CD14-positive monocyte (primary cell): ENCODE measurements around the gene ERBB3. TPM values are rescaled to one million over a fixed set of nuclear protein-coding genes. Genes with fewer than 3 reads are reported as not detected.

Source experiments
- DNase-seq, 3 donors: peaks; one replicate each; pipeline ENCODE4 v3.0.0-alpha.2; 2011 to 2022
- H2AFZ ChIP-seq: 2 replicates; pipeline ENCODE4 v1.6.0; 2012; ENCODE audit warnings: mild to moderate bottlenecking, low read depth, low read length, inconsistent platforms; ENCODE audit not compliant: insufficient read depth, poor library complexity, severe bottlenecking
- H3K27ac ChIP-seq, 2 donors: 1 replicate in 1 of 2; 2 replicates in 1 of 2; pipeline ENCODE4 v1.5.1; 2012 to 2013; ENCODE audit warnings: low read length in 2 of 2, control low read depth in 1 of 2, inconsistent platforms in 1 of 2, low read depth in 1 of 2, mild to moderate bottlenecking in 1 of 2
- H3K27me3 ChIP-seq, 2 donors: one replicate each; pipeline versions ENCODE4 v1.6.0 to v1.6.1; 2011 to 2013; ENCODE audit warnings: low read length in 2 of 2; ENCODE audit not compliant: control insufficient read depth in 2 of 2, insufficient read depth in 2 of 2
- H3K36me3 ChIP-seq, 2 donors: replicated peaks in 1 of 2; 1 replicate in 1 of 2; 2 replicates in 1 of 2; pipeline versions ENCODE4 v1.5.1 to v1.6.1; 2012 to 2013; ENCODE audit warnings: low read length in 2 of 2, control low read depth in 1 of 2, inconsistent platforms in 1 of 2, mild to moderate bottlenecking in 1 of 2; ENCODE audit not compliant: insufficient read depth in 2 of 2, control insufficient read depth in 1 of 2
- H3K4me1 ChIP-seq, 2 donors: 1 replicate in 1 of 2; 2 replicates in 1 of 2; pipeline versions ENCODE4 v1.5.1 to v1.6.1; 2012 to 2013; ENCODE audit warnings: low read length in 2 of 2, control low read depth in 1 of 2, inconsistent platforms in 1 of 2, mild to moderate bottlenecking in 1 of 2, moderate library complexity in 1 of 2; ENCODE audit not compliant: insufficient read depth in 2 of 2, control insufficient read depth in 1 of 2
- H3K4me2 ChIP-seq: replicated peaks from 2 replicates; pipeline ENCODE3; 2012; ENCODE audit warnings: low read length, moderate library complexity, mild to moderate bottlenecking; ENCODE audit not compliant: poor library complexity, severe bottlenecking; ENCODE audit errors: extremely low read depth
- H3K4me3 ChIP-seq, 3 experiments: fragments of 200-600 bp in 1 of 3; sonication (generic) in 1 of 3; replicated peaks in 1 of 3; 1 replicate in 2 of 3; 2 replicates in 1 of 3; pipeline ENCODE4 v1.5.1; 2011 to 2013; ENCODE audit warnings: low read length in 3 of 3, mild to moderate bottlenecking in 3 of 3, control low read depth in 2 of 3, low read depth in 2 of 3, inconsistent platforms in 1 of 3, moderate library complexity in 1 of 3
- H3K79me2 ChIP-seq: 2 replicates; pipeline ENCODE4 v1.6.0; 2012; ENCODE audit warnings: mild to moderate bottlenecking, control low read depth, inconsistent platforms, low read length, moderate library complexity; ENCODE audit not compliant: insufficient read depth
- H3K9ac ChIP-seq: 2 replicates; pipeline ENCODE4 v1.6.0; 2017; ENCODE audit warnings: low read length, mild to moderate bottlenecking; ENCODE audit not compliant: insufficient read depth, poor library complexity, severe bottlenecking
- H3K9me3 ChIP-seq, 2 donors: replicated peaks in 1 of 2; 1 replicate in 1 of 2; 2 replicates in 1 of 2; pipeline versions ENCODE4 v1.5.1 to v1.6.1; 2012 to 2013; ENCODE audit warnings: low read length in 2 of 2, control low read depth in 1 of 2; ENCODE audit not compliant: control insufficient read depth in 1 of 2, insufficient read depth in 1 of 2
- H4K20me1 ChIP-seq: 2 replicates; pipeline ENCODE4 v1.6.0; 2012; ENCODE audit warnings: mild to moderate bottlenecking, low read length, control low read depth, moderate library complexity; ENCODE audit not compliant: insufficient read depth
- H3K27ac Mint-ChIP-seq, 7 donors: one replicate each; pipeline ENCODE4 v1.8.0; 2020; ENCODE audit warnings: mild to moderate bottlenecking in 7 of 7, mixed read lengths in 7 of 7, moderate library complexity in 6 of 7, inconsistent platforms in 2 of 7
- H3K27me3 Mint-ChIP-seq, 3 donors: one replicate each; pipeline ENCODE4 v1.8.0; 2021 to 2022; ENCODE audit warnings: low read depth in 3 of 3, mild to moderate bottlenecking in 3 of 3, mixed read lengths in 3 of 3, moderate library complexity in 3 of 3, inconsistent platforms in 1 of 3
- H3K36me3 Mint-ChIP-seq, 2 donors: one replicate each; pipeline ENCODE4 v1.8.0; 2020; ENCODE audit warnings: mixed read lengths in 2 of 2, inconsistent platforms in 1 of 2, mild to moderate bottlenecking in 1 of 2
- H3K4me1 Mint-ChIP-seq: one replicate; pipeline ENCODE4 v1.8.0; 2020; ENCODE audit warnings: mild to moderate bottlenecking, mixed read lengths
- H3K4me3 Mint-ChIP-seq, 2 donors: one replicate each; pipeline ENCODE4 v1.8.0; 2020; ENCODE audit warnings: mild to moderate bottlenecking in 2 of 2, mixed read lengths in 2 of 2, moderate library complexity in 1 of 2
- H3K9me3 Mint-ChIP-seq, 7 donors: one replicate each; pipeline ENCODE4 v1.8.0; 2020 to 2022; ENCODE audit warnings: mixed read lengths in 7 of 7, mild to moderate bottlenecking in 6 of 7, moderate library complexity in 6 of 7, inconsistent platforms in 2 of 7
- CTCF ChIP-seq: fragments of 200-600 bp; IDR thresholded peaks from one replicate; pipeline ENCODE4 v1.8.0; 2022; ENCODE audit warnings: antibody characterized with exemption, mild to moderate bottlenecking
- whole genome bisulfite sequencing: methylation state at CpG from one replicate; pipeline ENCODE4 v1.1.5; 2013; ENCODE audit warnings: missing lambda C conversion rate; ENCODE audit not compliant: insufficient coverage; 5-methylcytosine and 5-hydroxymethylcytosine counted together
- intact Hi-C, 2 donors: fragments of 100-400 bp; cut with micrococcal nuclease; formaldehyde crosslinking; loops; one replicate each; pipeline versions ENCODE4 v1.15.0 to v1.15.1; 2023
- polyA plus RNA-seq, 3 donors: library from polyadenylated mRNA; depleted of rRNA in 1 of 3; unstranded in 2 of 3; stranded (reverse) in 1 of 3; fragments of 300-500 nt in 2 of 3; fragments of >200 nt in 1 of 3; fragmentation: Illumina TruSeq in 2 of 3; gene quantifications; 1 replicate in 2 of 3; 2 replicates in 1 of 3; pipeline ENCODE4 v1.2.3, GENCODE V29; 2012 to 2021

ERBB3 gene
- polyA plus RNA-seq, 3 donors = 0.01 TPM; not detected in 2

DNA sequence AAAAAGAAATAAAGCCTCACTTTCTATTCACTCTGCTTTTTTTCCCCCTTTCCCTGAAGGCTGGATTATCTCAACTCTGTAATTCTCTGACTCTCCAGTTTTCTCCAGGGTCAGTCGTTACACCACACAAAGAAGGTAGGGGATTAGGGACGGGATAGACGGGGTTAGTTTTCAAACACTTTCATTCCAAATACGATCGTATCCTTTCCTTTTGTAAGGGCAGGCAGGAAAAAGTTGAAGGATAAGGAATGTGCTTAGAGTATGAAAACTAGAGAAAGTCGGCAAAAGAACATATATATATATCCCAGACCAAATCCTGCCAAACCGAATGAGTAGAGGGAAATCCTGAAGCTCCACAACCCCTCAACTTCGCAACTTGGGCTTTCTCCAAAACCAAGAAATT, 47.5 kb downstream of the ERBB3 start:
- Histone ChIP-seq H3K4me3 (peak overlapping the region; percentile 21 to 99 (median 25)), H3K36me3 (peaks cover 20 to 28% of the 10 kb centered on the region in 2 donors), H3K79me2 (peaks cover 57% of the 10 kb centered on the region), H3K4me2 (peak overlapping the region; percentile 99), H3K9me3 (no peaks in the 10 kb centered on the region), H3K27ac (peak overlapping the region; percentile 54 to 73), H3K4me1 (peaks cover 55 to 72% of the 10 kb centered on the region in 2 donors), H3K9ac (no peak overlapping the region), H3K27me3 (no peaks in the 10 kb centered on the region), H2AFZ (no peak overlapping the region), H4K20me1 (peaks cover 5% of the 10 kb centered on the region)
- H3K36me3 Mint-ChIP-seq = peaks cover 28 to 34% of the 10 kb centered on the region in 2 donors
- TF ChIP-seq CTCF = no peak
- peak overlapping the region; percentile 84 to 94 (median 93) for H3K27ac Mint-ChIP-seq
- 0% methylated on average over 2 of the region's 8 CpGs for WGBS
- intact Hi-C loops = loop anchor here (2.0 to 10.0 kb wide), 5 partner anchors 31 to 337 kb away; partner anchors contain the start of genes SPRYD4 (in 2 of the 2), MYL6 (in 1 of the 2), NABP2 (in 1 of the 2) and RNF41 (in 1 of the 2)
- peaks cover 0 to 6% (median 1%) of the 10 kb centered on the region in 3 donors for H3K27me3 Mint-ChIP-seq
- H3K4me1 Mint-ChIP-seq = peaks cover 65% of the 10 kb centered on the region
- H3K4me3 Mint-ChIP-seq = peak overlapping the region; percentile 95 to 98
- DNase-seq = no peak
- peaks cover 0 to 4% (median 0%) of the 10 kb centered on the region in 7 donors for H3K9me3 Mint-ChIP-seq

DNA sequence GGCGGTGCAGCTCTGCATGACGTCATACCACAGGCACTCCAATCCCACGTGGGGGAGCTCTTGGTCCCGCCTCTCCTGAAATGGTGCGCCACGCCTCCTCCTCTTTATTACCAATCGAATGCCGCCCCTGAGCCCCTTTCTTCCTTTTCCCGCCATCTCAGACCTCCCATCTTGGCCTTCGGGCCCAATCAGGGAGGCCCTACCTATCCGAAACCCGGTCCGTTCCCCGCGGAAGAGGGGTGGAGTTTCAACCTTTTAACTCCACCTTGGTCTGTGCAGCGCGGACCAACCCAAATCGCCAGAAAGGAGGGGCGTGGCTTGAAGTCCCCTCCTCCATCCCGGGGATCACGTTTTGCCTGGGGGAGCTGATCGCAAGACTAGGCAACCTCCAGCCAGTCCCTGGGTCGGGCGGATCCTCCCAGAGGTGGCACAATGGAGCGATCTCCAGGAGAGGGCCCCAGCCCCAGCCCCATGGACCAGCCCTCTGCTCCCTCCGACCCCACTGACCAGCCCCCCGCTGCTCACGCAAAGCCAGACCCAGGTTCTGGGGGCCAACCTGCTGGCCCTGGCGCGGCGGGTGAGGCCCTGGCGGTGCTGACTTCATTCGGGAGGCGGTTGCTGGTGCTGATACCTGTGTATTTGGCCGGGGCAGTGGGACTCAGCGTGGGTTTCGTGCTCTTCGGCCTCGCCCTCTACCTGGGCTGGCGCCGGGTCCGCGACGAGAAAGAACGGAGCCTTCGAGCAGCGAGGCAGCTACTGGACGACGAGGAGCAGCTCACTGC, 48.1 kb downstream of the ERBB3 start, which contains the start of gene ESYT1:
Gene ESYT1 (plus strand): TSS at position 380 of the 782 bp plus-strand sequence. CDS start 53 bp downstream, at position 433.
- H4K20me1 ChIP-seq = peaks cover under 1% of the 10 kb centered on the region
- TF ChIP-seq CTCF = no peak
- peak within 1 kb of the TSS; percentile 68 for H3K9ac ChIP-seq
- H3K36me3 ChIP-seq = peaks cover 25 to 29% of the 10 kb centered on the region in 2 donors
- H3K4me3 Mint-ChIP-seq = peak within 1 kb of the TSS; percentile 95 to 98
- peak; percentile 99 for DNase-seq
- peaks cover 0 to 4% (median 0%) of the 10 kb centered on the region in 7 donors for H3K9me3 Mint-ChIP-seq
- intact Hi-C loops = loop anchor here (2.0 to 10.0 kb wide), 6 partner anchors 23 to 337 kb away; partner anchors contain the start of genes SPRYD4 (in 2 of the 2), MYL6 (in 1 of the 2), NABP2 (in 1 of the 2) and RNF41 (in 1 of the 2)
- 0% methylated on average over 42 of the region's 49 CpGs for WGBS
- no peaks in the 10 kb centered on the region for H3K27me3 ChIP-seq
- peaks cover 55 to 68% of the 10 kb centered on the region in 2 donors for H3K4me1 ChIP-seq
- peaks cover 59% of the 10 kb centered on the region for H3K4me1 Mint-ChIP-seq
- peak within 1 kb of the TSS; percentile 84 to 94 (median 93) for H3K27ac Mint-ChIP-seq
- peak within 1 kb of the TSS; percentile 84 for H2AFZ ChIP-seq
- H3K4me2 ChIP-seq = peak within 1 kb of the TSS; percentile 99
- H3K9me3 ChIP-seq = no peaks in the 10 kb centered on the region
- peaks cover 0 to 6% (median 1%) of the 10 kb centered on the region in 3 donors for H3K27me3 Mint-ChIP-seq
- peak within 1 kb of the TSS; percentile 60 to 99 (median 94) for H3K4me3 ChIP-seq
- H3K27ac ChIP-seq = peak within 1 kb of the TSS; percentile 54 to 78
- peaks cover 32 to 39% of the 10 kb centered on the region in 2 donors for H3K36me3 Mint-ChIP-seq
- peaks cover 51% of the 10 kb centered on the region for H3K79me2 ChIP-seq
